ENCODE results near the gene MC1R.

DNA sequence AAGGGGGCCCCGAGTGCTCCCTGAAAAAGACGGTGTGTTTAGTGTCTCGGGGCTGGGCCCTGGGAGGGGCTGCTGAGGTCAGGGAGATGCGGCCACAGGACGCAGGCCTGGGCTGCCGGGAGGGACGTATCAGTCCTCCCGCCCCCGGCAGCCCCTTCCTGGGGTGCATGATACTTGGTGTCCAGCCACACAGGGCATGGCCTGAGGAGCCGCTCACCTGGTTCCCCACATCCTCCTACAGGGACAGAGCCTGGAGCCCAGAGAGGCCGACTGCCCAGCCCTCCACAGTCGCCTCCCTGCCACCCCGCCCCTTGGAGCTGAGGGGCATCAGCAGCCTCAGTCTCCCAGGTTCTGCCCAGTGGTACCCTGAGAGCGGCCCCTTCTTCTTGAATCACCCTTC, 17.8 kb downstream of the MC1R start:
- no peak for TF ChIP-seq JUN (IDR thresholded peaks at IDR 0.05)
- no peak for TF ChIP-seq MAZ (IDR thresholded peaks at IDR 0.05; ENCODE audit: borderline replicate concordance, low read depth, low read length)
- TF ChIP-seq, protein P1, sequence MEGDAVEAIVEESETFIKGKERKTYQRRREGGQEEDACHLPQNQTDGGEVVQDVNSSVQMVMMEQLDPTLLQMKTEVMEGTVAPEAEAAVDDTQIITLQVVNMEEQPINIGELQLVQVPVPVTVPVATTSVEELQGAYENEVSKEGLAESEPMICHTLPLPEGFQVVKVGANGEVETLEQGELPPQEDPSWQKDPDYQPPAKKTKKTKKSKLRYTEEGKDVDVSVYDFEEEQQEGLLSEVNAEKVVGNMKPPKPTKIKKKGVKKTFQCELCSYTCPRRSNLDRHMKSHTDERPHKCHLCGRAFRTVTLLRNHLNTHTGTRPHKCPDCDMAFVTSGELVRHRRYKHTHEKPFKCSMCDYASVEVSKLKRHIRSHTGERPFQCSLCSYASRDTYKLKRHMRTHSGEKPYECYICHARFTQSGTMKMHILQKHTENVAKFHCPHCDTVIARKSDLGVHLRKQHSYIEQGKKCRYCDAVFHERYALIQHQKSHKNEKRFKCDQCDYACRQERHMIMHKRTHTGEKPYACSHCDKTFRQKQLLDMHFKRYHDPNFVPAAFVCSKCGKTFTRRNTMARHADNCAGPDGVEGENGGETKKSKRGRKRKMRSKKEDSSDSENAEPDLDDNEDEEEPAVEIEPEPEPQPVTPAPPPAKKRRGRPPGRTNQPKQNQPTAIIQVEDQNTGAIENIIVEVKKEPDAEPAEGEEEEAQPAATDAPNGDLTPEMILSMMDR (IDR thresholded peaks at IDR 0.05) = no peak
- no peak for TF ChIP-seq HOXA7 (CRISPR knock-in tag; IDR thresholded peaks at IDR 0.05)
- no peak for TF ChIP-seq HDAC2 (IDR thresholded peaks at IDR 0.05)
- no peak for TF ChIP-seq CHD2 (IDR thresholded peaks at IDR 0.05; ENCODE audit: low read length, partially characterized antibody)
- TF ChIP-seq RAD21 (conservative IDR thresholded peaks at IDR 0.05 in 1 of 2, IDR thresholded peaks at IDR 0.05 in 1 of 2) = no peak
- no peak for TF ChIP-seq ZFP36 (IDR thresholded peaks at IDR 0.05; ENCODE audit: borderline replicate concordance, partially characterized antibody)
- TF ChIP-seq SMC3 (IDR thresholded peaks at IDR 0.05) = no peak
- TF ChIP-seq POLR2A (IDR thresholded peaks at IDR 0.05; ENCODE audit: low read length) = no peak
- no peak for TF ChIP-seq CEBPB (IDR thresholded peaks at IDR 0.05)
- TF ChIP-seq, protein P2, sequence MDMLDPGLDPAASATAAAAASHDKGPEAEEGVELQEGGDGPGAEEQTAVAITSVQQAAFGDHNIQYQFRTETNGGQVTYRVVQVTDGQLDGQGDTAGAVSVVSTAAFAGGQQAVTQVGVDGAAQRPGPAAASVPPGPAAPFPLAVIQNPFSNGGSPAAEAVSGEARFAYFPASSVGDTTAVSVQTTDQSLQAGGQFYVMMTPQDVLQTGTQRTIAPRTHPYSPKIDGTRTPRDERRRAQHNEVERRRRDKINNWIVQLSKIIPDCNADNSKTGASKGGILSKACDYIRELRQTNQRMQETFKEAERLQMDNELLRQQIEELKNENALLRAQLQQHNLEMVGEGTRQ (IDR thresholded peaks at IDR 0.05) = no peak

All from A549 (cell line).